Retinal pigment epithelial cell (primary cell): Measurements from ENCODE around the gene CCDC27.

ENCODE experiments used
- DNase-seq: peaks from one replicate; pipeline ENCODE4 v3.0.0-alpha.2; 2010; ENCODE audit warnings: low read depth
- H3K4me3 ChIP-seq: 2 replicates; pipeline ENCODE4 v1.5.1; 2011; ENCODE audit warnings: mild to moderate bottlenecking, low read length, control low read depth, moderate library complexity
- CTCF ChIP-seq: conservative IDR thresholded peaks from 2 replicates; pipeline ENCODE4 v1.5.1; 2011; ENCODE audit warnings: low read depth, low read length, control low read depth, inconsistent platforms

Gene CCDC27

GRCh38 chr1:3732434-3733093 lies 19.7 kb upstream of the CCDC27 start:
- no peak overlapping the region for H3K4me3 ChIP-seq
- DNase-seq, result no peak
- TF ChIP-seq CTCF, result peak; percentile 11

- TF ChIP-seq CTCF, result no peak
- H3K4me3 ChIP-seq, result no peak overlapping the region
- DNase-seq, result no peak
These were observed 19.0 kb upstream of the CCDC27 start for GRCh38 chr1:3733094-3733882.

- no peak for TF ChIP-seq CTCF
- no peak overlapping the region for H3K4me3 ChIP-seq
- no peak for DNase-seq
These were observed 18.2 kb upstream of the CCDC27 start for GRCh38 chr1:3733883-3734589.

GRCh38 chr1:3734602-3735001 lies 17.6 kb upstream of the CCDC27 start:
- no peak for DNase-seq
- no peak overlapping the region for H3K4me3 ChIP-seq
- no peak for TF ChIP-seq CTCF

GRCh38 chr1:3735027-3735681 lies 17.1 kb upstream of the CCDC27 start:
- TF ChIP-seq CTCF, result no peak
- no peak overlapping the region for H3K4me3 ChIP-seq
- no peak for DNase-seq

GRCh38 chr1:3735688-3736087 lies 16.6 kb upstream of the CCDC27 start:
- DNase-seq, result no peak
- TF ChIP-seq CTCF, result no peak
- no peak overlapping the region for H3K4me3 ChIP-seq
